Fibroblast of mammary gland (primary cell): ENCODE data around the gene PASK.

ENCODE experiments used
- DNase-seq: peaks from one replicate; pipeline ENCODE4 v3.0.0-alpha.2; 2010; ENCODE audit warnings: low read depth
- H3K4me3 ChIP-seq: 2 replicates; pipeline ENCODE4 v1.5.1; 2011; ENCODE audit warnings: low read depth, mild to moderate bottlenecking, low read length, moderate library complexity; ENCODE audit not compliant: control insufficient read depth
- CTCF ChIP-seq: conservative IDR thresholded peaks from 2 replicates; pipeline ENCODE4 v1.5.1; 2011; ENCODE audit warnings: low read depth, low read length, inconsistent platforms; ENCODE audit not compliant: control insufficient read depth, insufficient read depth

The PASK gene

GRCh38 chr2:241087420-241088268 lies 61.6 kb downstream of the PASK start:
- TF ChIP-seq CTCF, result no peak
- no peak overlapping the region for H3K4me3 ChIP-seq
- DNase-seq, result no peak

- H3K4me3 ChIP-seq, result no peak overlapping the region
- DNase-seq, result no peak
- TF ChIP-seq CTCF, result no peak
Measured at GRCh38 chr2:241084856-241085444, 64.3 kb downstream of the PASK start.

GRCh38 chr2:241083091-241083415 lies 66.2 kb downstream of the PASK start:
- DNase-seq, result no peak
- no peak for TF ChIP-seq CTCF

GRCh38 chr2:241082341-241083090 lies 66.8 kb downstream of the PASK start:
- no peak overlapping the region for H3K4me3 ChIP-seq
- DNase-seq, result no peak
- no peak for TF ChIP-seq CTCF

More at GRCh38 chr2:241083091-241083415, 66.2 kb downstream of the PASK start:
- no peak overlapping the region for H3K4me3 ChIP-seq

GRCh38 chr2:241081643-241082340 lies 67.5 kb downstream of the PASK start:
- no peak for DNase-seq
- no peak overlapping the region for H3K4me3 ChIP-seq
- TF ChIP-seq CTCF, result no peak

GRCh38 chr2:241081190-241081642 lies 68.1 kb downstream of the PASK start:
- no peak for DNase-seq

More at GRCh38 chr2:241081190-241081642, 68.1 kb downstream of the PASK start:
- no peak overlapping the region for H3K4me3 ChIP-seq
- TF ChIP-seq CTCF, result no peak
